Uterus (tissue), 2 donors: Measurements from ENCODE around the gene TACR1.

Experiments used
- POLR2A ChIP-seq, 2 donors: fragments of 450-650 bp; IDR thresholded peaks; one replicate each; pipeline ENCODE4 v1.6.1; 2016; ENCODE audit warnings: antibody characterized with exemption in 2 of 2, mild to moderate bottlenecking in 1 of 2, moderate library complexity in 1 of 2
- TF ChIP-seq, protein P1 (sequence below), 4 experiments: fragments of 200-600 bp in 2 of 4; fragments of 450-650 bp in 2 of 4; sonication (generic) in 2 of 4; IDR thresholded peaks; one replicate each; pipeline ENCODE4 v1.5.1; 2016 to 2019; ENCODE audit warnings: antibody characterized with exemption in 4 of 4, mild to moderate bottlenecking in 2 of 4, moderate library complexity in 1 of 4

- TF ChIP-seq, protein P1, sequence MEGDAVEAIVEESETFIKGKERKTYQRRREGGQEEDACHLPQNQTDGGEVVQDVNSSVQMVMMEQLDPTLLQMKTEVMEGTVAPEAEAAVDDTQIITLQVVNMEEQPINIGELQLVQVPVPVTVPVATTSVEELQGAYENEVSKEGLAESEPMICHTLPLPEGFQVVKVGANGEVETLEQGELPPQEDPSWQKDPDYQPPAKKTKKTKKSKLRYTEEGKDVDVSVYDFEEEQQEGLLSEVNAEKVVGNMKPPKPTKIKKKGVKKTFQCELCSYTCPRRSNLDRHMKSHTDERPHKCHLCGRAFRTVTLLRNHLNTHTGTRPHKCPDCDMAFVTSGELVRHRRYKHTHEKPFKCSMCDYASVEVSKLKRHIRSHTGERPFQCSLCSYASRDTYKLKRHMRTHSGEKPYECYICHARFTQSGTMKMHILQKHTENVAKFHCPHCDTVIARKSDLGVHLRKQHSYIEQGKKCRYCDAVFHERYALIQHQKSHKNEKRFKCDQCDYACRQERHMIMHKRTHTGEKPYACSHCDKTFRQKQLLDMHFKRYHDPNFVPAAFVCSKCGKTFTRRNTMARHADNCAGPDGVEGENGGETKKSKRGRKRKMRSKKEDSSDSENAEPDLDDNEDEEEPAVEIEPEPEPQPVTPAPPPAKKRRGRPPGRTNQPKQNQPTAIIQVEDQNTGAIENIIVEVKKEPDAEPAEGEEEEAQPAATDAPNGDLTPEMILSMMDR (IDR thresholded peaks at IDR 0.05), result no peak
- TF ChIP-seq POLR2A (IDR thresholded peaks at IDR 0.05), result no peak
Observed at GRCh38 chr2:75042823-75043222, 156.5 kb downstream of the TACR1 start.
